K562 (cell line): ENCODE measurements around the gene MADD. TPM values are rescaled to one million over a fixed set of nuclear protein-coding genes. Genes with fewer than 3 reads are reported as not detected.
A peak's percentile ranks its signal among the peaks of the same experiment; 100 is the strongest.

ENCODE experiments used
- ELF2 ChIP-seq: fragments of 250-450 bp; sonication (Bioruptor Pico); IDR thresholded peaks from 2 replicates; pipeline ENCODE4 v1.5.0; 2021; ENCODE audit warnings: mild to moderate bottlenecking
- HNRNPH1 ChIP-seq: fragments of 200-400 bp; formaldehyde crosslinking; optimal IDR thresholded peaks from 2 replicates; pipeline ENCODE3; 2017; ENCODE audit warnings: low read depth, mild to moderate bottlenecking, low read length, moderate library complexity
- HNRNPLL ChIP-seq: fragments of 200-400 bp; formaldehyde crosslinking; IDR thresholded peaks from 2 replicates; pipeline ENCODE4 v1.6.1; 2017; ENCODE audit warnings: low read length, low read depth, mild to moderate bottlenecking; ENCODE audit not compliant: poor library complexity, severe bottlenecking
- POLR2G ChIP-seq: fragments of 200-400 bp; formaldehyde crosslinking; IDR thresholded peaks from 2 replicates; pipeline ENCODE4 v1.6.1; 2017; ENCODE audit warnings: low read depth, mild to moderate bottlenecking, antibody characterized with exemption, low read length, moderate library complexity
- REST ChIP-seq, 2 experiments: fragments of 450-650 bp; formaldehyde crosslinking in 1 of 2; IDR thresholded peaks; 2 replicates each; pipeline versions ENCODE4 v1.4.0 to v1.6.1; 2014 to 2020; ENCODE audit warnings: mild to moderate bottlenecking in 2 of 2, borderline replicate concordance in 1 of 2, low read depth in 1 of 2
- RFX5 ChIP-seq: IDR thresholded peaks from 2 replicates; pipeline ENCODE4 v1.6.1; 2011; ENCODE audit warnings: low read depth, mild to moderate bottlenecking, improper control_type of control experiment, low read length
- SIRT6 ChIP-seq: IDR thresholded peaks from one replicate; pipeline ENCODE4 v1.6.1; 2012; ENCODE audit warnings: low read depth, mild to moderate bottlenecking, control low read depth, inconsistent platforms, low read length, moderate library complexity
- ZNF57 ChIP-seq: fragments of 450-650 bp; formaldehyde crosslinking; IDR thresholded peaks from 2 replicates; pipeline ENCODE4 v1.4.0; 2020; ENCODE audit warnings: mild to moderate bottlenecking, moderate library complexity
- ZNF696 ChIP-seq: fragments of 250-450 bp; sonication (Bioruptor Pico); conservative IDR thresholded peaks from 2 replicates; pipeline ENCODE4 v1.4.0; 2020; ENCODE audit warnings: mild to moderate bottlenecking, moderate library complexity
- ZNF830 ChIP-seq: fragments of 250-450 bp; sonication (Bioruptor Pico); IDR thresholded peaks from 2 replicates; pipeline ENCODE4 v1.5.0; 2021; ENCODE audit warnings: mild to moderate bottlenecking
- polyA plus RNA-seq, 8 experiments: library from polyadenylated mRNA; depleted of rRNA in 4 of 8; stranded (reverse) in 5 of 8; unstranded in 3 of 8; fragments of >200 nt; fragmentation: Nextera tagmentation in 2 of 8; fragmentation: Illumina TruSeq in 1 of 8; extraction: Ambion mirVana in 2 of 8; extraction: Trizol in 1 of 8; gene quantifications; 2 replicates each; pipeline versions ENCODE4 v1.2.1 to v1.2.3, GENCODE V29; 2011 to 2014; ENCODE audit warnings: inconsistent platforms in 1 of 8, missing spikeins in 1 of 8
- total RNA-seq, 7 experiments: library from RNA; depleted of rRNA in 6 of 7; stranded (reverse); fragments of >200 nt in 6 of 7; fragmentation: Illumina TruSeq in 2 of 7; extraction: Trizol in 2 of 7; gene quantifications; 2 replicates each; pipeline versions ENCODE4 v1.2.1 to v1.2.3, GENCODE V29; 2011 to 2021; ENCODE audit warnings: low replicate concordance in 1 of 7
- TF ChIP-seq, protein P1 (sequence below), 2 experiments: fragments of 450-650 bp; IDR thresholded peaks; 2 replicates each; pipeline ENCODE4 v1.6.1; 2018; ENCODE audit warnings: mild to moderate bottlenecking in 2 of 2, low read depth in 1 of 2; ENCODE audit not compliant: partially characterized antibody in 2 of 2

The MADD gene
- total and polyA plus RNA-seq, 9 of the 15 experiments (the other 6 are each of a cell fraction or from before 2014, with no cell fraction given): 0.68 to 57.6 (median 33.6) TPM

DNA sequence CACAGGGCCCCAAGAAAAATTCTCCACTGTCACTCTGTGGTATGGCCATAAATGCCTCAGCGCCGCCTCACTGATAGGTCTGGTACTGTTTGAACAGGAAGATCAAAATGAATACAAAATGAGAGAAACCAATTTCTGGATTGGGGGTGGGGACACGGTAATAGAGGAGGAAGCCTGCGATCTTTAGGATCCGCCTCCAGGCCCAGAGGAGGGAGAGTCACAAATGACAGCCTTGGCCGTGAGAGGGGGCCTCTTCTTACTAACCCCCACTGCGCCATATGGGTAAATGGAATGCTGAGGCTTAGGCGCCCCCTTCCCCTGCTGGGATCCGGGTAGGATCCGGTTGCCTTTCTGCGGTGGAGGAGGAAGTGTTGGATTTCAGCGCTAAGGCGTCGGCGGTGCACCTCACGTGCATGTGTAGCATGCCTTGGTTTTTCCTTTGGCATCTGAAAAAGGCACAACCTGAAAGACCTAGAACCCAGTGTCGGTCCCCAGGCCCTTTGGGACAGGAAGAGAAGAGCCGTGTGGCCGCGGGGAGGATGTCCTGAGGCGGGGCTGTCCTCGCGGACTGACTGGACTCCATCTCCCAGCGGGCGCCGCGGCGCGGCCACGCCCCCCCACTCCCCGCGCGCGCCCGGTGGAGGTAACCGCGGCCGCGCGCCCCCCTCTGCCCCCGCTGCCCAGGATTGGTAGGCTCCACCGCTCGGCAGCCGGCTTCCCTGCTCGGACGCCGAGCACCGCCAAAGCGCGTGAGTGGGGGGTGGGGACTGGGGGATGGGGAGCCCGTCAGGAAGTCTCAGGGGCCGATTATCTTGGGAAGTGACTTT, 718 bp upstream of the MADD start (continued):
- TF ChIP-seq, protein P1, sequence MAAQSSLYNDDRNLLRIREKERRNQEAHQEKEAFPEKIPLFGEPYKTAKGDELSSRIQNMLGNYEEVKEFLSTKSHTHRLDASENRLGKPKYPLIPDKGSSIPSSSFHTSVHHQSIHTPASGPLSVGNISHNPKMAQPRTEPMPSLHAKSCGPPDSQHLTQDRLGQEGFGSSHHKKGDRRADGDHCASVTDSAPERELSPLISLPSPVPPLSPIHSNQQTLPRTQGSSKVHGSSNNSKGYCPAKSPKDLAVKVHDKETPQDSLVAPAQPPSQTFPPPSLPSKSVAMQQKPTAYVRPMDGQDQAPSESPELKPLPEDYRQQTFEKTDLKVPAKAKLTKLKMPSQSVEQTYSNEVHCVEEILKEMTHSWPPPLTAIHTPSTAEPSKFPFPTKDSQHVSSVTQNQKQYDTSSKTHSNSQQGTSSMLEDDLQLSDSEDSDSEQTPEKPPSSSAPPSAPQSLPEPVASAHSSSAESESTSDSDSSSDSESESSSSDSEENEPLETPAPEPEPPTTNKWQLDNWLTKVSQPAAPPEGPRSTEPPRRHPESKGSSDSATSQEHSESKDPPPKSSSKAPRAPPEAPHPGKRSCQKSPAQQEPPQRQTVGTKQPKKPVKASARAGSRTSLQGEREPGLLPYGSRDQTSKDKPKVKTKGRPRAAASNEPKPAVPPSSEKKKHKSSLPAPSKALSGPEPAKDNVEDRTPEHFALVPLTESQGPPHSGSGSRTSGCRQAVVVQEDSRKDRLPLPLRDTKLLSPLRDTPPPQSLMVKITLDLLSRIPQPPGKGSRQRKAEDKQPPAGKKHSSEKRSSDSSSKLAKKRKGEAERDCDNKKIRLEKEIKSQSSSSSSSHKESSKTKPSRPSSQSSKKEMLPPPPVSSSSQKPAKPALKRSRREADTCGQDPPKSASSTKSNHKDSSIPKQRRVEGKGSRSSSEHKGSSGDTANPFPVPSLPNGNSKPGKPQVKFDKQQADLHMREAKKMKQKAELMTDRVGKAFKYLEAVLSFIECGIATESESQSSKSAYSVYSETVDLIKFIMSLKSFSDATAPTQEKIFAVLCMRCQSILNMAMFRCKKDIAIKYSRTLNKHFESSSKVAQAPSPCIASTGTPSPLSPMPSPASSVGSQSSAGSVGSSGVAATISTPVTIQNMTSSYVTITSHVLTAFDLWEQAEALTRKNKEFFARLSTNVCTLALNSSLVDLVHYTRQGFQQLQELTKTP (IDR thresholded peaks at IDR 0.05; ENCODE audit: low read depth in 1 of 2, partially characterized antibody in 2 of 2): peak in 1 of 2 experiments; percentile 72
- no peak for TF ChIP-seq ZNF830 (CRISPR knock-in tag)
- TF ChIP-seq REST (IDR thresholded peaks at IDR 0.05; ENCODE audit: borderline replicate concordance): no peak; the same call in 1 of the 2 replicates
- 0 out of 2 replicates have a peak, but pooled peaks have one; percentile 2 for TF ChIP-seq REST (CRISPR knock-in tag; IDR thresholded peaks at IDR 0.05; ENCODE audit: low read depth)
- no peak for TF ChIP-seq RFX5
- no peak for TF ChIP-seq POLR2G
- TF ChIP-seq SIRT6: no peak
- TF ChIP-seq HNRNPLL: peak; percentile 50
- no peak for TF ChIP-seq HNRNPH1
- TF ChIP-seq ELF2: peak; percentile 79
- 0 out of 2 replicates have a peak, but pooled peaks have one; percentile 43 for TF ChIP-seq ZNF57 (CRISPR knock-in tag)
- TF ChIP-seq ZNF696 (CRISPR knock-in tag): no peak
